IPS-NIHi11 (cell line): ENCODE data around the gene LBHD2.

Experiments
- DNase-seq: peaks from one replicate; pipeline ENCODE4 v3.0.0; 2012; ENCODE audit warnings: mixed read lengths, low spot score

The LBHD2 gene

DNA sequence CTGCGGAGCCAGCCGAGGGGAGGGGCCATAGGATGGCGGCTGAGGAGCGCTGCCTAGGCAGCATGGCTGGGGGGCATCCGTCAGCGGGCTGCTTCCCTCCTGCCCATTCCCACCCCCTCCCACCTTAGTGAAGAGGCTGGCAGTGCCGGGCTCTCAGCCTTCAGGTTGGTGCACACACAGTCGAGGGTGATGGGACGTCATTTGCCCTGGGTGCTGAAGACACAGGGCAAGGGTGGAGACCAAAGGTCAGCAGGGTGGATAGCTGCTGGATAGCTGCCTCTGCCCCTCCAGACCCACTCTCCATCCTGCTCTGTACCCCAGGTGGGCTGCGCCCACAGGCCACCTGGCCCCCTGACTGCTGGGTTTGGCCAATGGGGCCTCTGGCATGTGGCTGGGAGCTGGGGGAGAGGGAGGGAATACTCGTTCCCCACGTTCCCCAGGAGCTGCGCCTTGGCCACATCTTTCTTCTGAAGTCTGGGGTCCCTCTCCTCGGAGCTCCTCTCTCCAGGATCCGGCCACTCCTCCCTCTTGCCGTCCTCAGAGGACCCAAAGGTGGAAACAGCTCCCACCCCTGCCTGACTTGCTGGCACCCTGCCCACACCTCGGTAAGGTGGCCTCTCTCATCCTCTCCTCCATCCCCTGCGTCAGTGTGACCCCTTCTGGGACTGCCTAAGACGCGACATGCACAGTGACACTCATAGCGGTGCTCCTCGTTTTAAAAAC is 15.5 kb upstream of the LBHD2 start:
- DNase-seq = no peak

- DNase-seq = no peak
These were observed 13.6 kb upstream of the LBHD2 start for GRCh38 chr14:103070263-103070885.

DNA sequence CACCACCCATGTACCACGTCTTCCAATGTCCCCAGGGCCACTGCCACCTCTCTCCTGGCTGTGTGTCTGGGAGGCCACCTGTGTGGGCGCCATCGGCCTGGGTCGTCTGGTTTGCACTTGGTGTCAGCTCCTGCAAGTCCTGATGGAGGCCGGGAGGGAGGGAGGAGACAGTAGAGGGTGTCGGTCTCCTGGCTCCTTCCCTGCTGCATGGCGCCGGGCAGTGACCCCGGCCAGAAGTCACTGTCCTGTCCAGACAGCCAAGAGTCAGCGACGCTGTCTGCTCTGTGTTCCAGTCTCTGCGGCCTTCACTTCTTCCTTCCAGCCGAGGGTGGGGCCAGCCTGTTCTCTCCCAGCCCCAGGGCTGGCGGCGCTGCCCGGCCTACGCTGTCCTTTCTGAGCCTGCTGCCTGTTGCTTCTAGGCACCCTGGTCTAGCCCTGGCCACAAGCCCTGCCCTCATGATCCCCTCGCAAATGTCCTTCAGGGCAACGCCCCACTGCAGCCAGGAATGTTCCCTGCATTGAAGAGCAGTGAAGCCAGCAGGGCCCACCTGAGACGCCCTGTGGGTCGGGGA is 13.0 kb upstream of the LBHD2 start:
- DNase-seq = no peak

DNA sequence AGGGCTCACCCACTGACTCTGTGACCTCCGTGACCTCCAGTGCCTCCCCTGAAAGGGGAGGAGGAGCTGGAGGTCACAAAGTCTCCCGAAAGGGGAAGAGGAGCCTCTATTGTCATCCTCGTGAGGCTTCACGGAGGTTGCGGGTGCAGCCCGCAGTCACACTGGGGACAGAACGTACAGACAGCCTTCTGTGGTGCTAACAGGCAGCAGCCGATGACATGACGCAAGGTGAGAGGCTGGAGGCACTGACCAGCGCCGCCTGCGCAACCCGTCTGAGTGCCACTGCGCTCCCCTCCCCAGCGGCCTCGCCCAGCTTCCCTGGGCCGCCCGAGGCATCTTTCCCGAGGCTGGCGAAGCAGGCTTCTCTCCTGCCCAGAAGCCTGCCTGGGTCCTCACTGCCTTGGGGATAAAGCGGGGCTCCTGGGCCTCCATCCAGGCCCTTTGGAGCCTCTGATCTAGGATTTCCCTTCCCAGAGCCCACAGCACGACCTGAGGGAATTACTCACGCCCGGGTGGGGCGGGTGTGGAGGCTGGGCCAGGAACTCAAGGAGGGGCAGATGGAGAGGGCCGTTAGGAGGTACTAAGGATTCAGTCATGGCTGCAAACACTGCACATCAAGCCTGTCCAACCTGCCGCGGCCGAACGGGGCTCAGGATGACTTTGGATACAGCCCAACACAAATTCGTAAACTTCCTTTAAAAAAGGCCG is 12.3 kb upstream of the LBHD2 start:
- no peak for DNase-seq

DNA sequence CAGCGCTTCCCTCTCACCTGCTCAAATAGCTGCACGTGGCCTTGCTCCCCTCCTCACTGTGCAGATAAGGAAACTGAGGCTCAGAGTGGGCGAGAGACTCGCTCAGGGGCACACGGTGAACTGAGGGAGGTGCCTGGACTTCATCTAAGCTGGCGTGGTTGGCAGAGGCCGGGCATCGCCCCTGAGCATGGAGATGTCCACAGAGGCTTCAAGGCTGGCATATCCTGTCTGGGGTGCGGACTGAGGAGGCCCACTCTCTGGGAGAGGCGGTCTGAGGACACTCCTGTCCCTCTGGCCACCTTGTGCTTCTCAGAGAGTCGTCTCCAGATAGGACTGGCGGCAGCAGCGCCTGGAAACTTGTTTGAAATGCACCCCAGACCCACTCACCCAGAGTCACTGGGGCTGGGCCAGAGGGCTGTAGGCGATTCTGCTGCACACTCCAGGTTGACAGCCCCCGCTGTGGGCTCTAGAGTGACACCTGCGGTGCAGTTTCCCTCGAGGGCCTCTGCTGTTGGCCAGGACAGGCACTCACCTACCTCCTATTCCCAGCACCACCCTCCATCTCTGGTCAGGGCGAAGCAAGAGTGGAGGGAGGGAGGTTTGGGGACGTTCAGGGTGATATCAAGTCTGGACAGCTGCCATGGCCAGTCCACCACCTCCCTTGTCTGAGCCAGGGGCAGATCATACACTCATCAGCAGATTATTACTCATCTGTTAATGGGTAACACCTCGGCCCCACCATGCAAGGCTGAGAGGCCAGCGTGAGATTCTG is 11.2 kb upstream of the LBHD2 start:
- no peak for DNase-seq

DNA sequence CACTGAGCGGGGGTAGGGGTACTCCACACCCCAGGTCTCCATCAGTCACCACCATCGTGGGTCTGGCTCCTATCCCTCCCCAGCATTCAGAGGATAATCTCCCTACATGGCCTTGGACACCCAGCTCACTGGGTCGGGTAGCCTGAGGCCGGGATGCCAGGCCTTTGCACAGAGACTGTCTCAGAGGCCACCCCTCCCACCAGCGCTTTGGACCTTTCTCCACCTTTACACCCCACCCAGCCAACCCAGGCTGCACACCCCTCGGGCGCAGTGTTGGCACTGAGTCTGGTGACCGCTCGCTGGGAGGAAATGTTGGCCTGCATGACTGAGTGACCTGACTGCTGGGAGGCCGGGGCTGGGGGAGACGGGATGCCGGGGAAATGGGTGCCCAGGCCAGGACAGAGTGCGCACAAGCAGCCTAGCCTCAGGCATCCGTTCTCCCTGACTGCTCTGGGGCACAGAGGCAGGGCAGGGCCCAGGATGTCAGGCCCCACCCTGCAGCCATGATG is 10.6 kb upstream of the LBHD2 start:
- DNase-seq = no peak

DNA sequence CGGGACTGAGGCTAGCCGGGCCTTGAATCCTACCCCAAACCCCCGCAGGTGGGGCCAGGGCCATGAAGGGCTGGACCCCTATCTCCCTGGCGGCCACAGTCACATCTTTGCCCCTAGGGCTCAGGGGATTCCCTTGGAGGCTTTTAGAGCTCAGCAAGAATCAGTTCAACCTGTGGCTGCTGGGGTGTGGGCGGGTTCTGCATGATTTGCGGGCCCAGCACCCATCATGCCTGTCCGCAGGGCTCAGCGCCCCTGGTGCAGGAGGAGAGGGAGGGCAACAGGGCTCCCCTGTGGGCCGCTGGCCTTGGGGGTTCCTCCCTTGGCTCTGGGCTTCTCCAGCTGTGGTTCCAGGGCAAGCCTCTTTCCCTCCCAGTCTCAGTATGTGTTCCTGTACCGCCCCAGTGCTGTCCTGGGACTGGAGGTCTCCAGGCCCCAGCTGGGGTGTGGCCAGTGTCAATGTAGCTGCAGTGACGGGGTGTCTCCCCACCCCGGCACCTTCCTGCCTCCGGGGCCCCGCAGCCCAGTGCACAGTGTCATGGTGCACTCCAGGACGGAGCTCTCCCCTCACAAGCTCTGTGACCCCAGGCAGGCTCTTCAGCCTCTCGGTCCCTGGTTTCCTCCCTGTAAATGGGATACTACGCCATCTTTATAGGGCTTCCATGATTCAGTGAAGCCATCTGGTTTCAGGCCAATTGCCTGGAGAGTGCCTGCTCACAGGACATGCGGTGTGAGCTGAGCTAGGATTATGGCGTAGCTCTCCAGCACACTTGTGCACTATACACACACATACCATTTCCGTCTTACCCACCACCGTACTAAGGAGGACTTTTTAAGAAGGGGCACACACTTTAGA is 9.9 kb upstream of the LBHD2 start:
- no peak for DNase-seq

- DNase-seq = peak; percentile 60
These were observed 9.2 kb upstream of the LBHD2 start for GRCh38 chr14:103074729-103075367.

- DNase-seq = peak; percentile 82
These were observed 5.6 kb upstream of the LBHD2 start for GRCh38 chr14:103078420-103078749.

GRCh38 chr14:103078860-103079587 is 5.0 kb upstream of the LBHD2 start:
- DNase-seq = no peak

DNA sequence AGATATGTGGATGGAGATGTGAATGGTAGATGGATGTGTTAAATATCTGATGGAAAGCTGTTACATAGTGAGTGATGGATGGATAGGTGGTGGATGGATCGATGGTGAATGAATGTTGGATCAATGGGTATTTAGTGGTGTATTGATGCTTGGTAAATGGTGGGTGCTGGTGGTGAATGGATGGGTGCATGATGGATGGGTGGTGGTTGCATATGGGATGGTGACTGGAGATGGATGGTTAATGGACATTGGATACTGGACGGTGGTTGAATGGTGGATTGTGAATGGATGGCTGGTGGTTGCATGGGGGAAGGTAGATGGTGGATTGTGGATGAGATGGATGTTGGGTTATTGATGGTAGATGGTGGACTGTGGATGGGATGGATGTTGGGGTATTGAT is 2.1 kb upstream of the LBHD2 start:
- DNase-seq = no peak

DNA sequence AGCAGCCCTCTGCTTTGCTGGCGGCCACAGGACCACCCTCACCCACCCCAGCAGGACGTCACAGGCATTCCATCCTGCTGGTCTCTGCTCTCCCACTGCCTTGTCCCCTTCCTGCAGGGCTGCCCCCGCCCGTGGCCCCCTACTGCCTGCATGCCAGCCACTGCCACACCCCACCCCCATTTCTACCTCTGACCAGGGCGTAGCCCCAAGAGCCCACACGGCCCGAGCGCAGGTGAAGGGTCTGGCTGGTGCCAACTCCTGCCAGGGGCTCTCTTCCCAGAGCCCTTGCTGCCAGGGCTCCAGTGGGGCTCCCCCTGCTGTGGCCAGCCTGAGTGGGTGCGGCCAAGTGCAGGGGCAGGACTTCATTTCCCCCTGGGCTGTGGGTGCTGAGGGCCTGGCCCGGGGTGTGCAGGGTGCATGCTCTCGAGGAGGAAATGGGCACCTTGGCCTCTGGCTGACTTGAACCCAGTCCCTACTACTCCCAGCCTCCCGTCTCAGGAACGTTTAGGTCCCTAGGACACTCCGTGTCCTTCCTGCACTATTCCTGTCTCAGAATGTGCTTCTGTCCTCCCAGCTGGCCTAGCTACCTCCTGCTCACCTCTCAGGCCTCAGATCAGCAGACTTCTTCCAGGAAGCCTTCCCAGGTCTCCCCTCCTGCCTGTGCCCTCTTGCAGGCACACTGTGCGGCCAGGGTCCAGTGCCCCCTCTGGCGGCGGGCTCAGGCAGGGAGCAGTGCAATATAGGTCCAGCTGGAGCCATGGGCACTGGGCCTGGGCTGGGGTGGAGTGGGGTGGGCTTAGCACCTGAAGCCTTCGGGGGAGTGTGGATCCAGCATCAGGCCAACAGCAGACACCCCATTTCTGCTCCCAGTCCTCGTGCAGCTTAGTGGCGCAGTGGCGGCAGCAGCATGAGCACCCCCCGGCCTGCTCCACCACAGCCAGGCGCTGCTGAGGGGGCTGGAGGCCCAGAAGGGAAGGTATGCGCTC is 1.4 kb downstream of the LBHD2 start:
- DNase-seq = peak; percentile 80

- no peak for DNase-seq
These were observed 2.8 kb downstream of the LBHD2 start for GRCh38 chr14:103086771-103087342.

DNA sequence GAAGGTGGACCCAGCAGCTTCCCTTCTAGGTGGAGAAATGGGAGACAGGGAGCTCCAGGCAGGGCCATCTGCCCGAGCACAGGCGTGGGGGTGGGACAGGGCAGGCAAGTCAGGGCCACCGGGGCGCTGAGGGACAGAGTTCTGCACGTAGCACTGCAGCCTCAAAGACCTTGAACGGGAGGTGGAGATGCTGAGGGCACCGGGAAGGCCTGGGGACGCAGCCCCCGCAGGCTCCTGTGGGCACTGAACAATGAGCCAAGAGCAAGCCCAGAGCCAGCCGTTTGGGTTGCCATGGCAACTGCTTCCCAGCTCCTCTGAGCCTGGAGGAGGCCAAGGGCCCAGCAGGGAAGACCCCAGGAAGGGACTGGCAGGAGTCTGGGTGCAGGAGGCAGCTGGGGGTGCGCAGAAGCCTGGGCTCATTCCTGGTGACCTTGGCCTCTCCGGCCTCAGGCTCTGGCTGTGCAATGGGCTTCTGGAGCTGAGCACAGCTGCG is 3.4 kb downstream of the LBHD2 start:
- DNase-seq = peak; percentile 56

- no peak for DNase-seq
These were observed 4.9 kb downstream of the LBHD2 start for GRCh38 chr14:103088921-103089320.

- no peak for DNase-seq
These were observed 5.7 kb downstream of the LBHD2 start for GRCh38 chr14:103089386-103090335.

DNA sequence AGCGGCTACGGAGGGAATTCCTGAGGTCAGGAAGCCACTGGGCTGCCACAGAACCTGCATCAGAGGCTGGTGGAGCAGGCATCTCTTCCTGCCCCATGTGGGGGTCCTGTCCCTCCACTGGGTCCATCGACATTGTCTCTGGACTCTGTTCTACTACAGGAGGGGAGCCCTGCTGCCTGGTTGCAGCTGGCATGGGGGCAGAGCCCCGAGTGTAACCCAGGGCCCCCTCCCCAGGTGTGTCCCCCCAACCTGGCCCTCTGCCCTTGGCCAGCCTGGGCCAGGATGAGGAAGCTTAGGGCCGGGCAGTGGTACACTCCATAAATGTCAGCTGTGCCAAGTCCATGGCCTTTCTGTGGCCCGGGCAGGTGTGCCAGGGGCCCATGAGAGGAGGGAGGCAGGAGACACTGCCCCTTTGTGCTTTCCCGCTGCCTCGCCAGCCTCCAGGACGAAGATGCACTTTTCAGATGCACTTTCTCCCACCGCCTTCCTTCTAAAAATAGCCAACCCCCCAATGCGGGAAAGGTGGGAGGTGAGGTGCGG is 6.5 kb downstream of the LBHD2 start:
- DNase-seq = no peak
